Measurements from ENCODE around the gene PLEKHA3.

The PLEKHA3 gene

GRCh38 chr2:178506949-178507348, 26.7 kb downstream of the PLEKHA3 start:
- DNase-seq (ENCODE audit: low read depth), result no peak
- no peak for TF ChIP-seq CTCF (IDR thresholded peaks at IDR 0.05; ENCODE audit: insufficient read depth, low read depth, low read length, missing control alignments)

GRCh38 chr2:178508646-178509045, 28.4 kb downstream of the PLEKHA3 start:
- DNase-seq (ENCODE audit: low read depth), result no peak
- no peak for TF ChIP-seq CTCF (IDR thresholded peaks at IDR 0.05; ENCODE audit: insufficient read depth, low read depth, low read length, missing control alignments)

More at GRCh38 chr2:178506949-178507348, 26.7 kb downstream of the PLEKHA3 start:
- H3K4me3 ChIP-seq (ENCODE audit: low read depth, low read length), result no peak overlapping the region

GRCh38 chr2:178510384-178510783, 30.1 kb downstream of the PLEKHA3 start:
- TF ChIP-seq CTCF (IDR thresholded peaks at IDR 0.05; ENCODE audit: insufficient read depth, low read depth, low read length, missing control alignments), result no peak
- H3K4me3 ChIP-seq (ENCODE audit: low read depth, low read length), result no peak overlapping the region
- no peak for DNase-seq (ENCODE audit: low read depth)

More at GRCh38 chr2:178508646-178509045, 28.4 kb downstream of the PLEKHA3 start:
- H3K4me3 ChIP-seq (ENCODE audit: low read depth, low read length), result no peak overlapping the region

- no peak for TF ChIP-seq CTCF (IDR thresholded peaks at IDR 0.05; ENCODE audit: insufficient read depth, low read depth, low read length, missing control alignments)
- no peak overlapping the region for H3K4me3 ChIP-seq (ENCODE audit: low read depth, low read length)
- DNase-seq (ENCODE audit: low read depth), result no peak
Measured at GRCh38 chr2:178512484-178512883, 32.2 kb downstream of the PLEKHA3 start.

GRCh38 chr2:178513876-178514275, 33.6 kb downstream of the PLEKHA3 start:
- DNase-seq (ENCODE audit: low read depth), result no peak
- no peak for TF ChIP-seq CTCF (IDR thresholded peaks at IDR 0.05; ENCODE audit: insufficient read depth, low read depth, low read length, missing control alignments)
- H3K4me3 ChIP-seq (ENCODE audit: low read depth, low read length), result no peak overlapping the region

GRCh38 chr2:178514664-178515063, 34.4 kb downstream of the PLEKHA3 start:
- peak; percentile 48 for DNase-seq (ENCODE audit: low read depth)
- no peak overlapping the region for H3K4me3 ChIP-seq (ENCODE audit: low read depth, low read length)
- TF ChIP-seq CTCF (IDR thresholded peaks at IDR 0.05; ENCODE audit: insufficient read depth, low read depth, low read length, missing control alignments), result no peak

GRCh38 chr2:178517496-178517895, 37.2 kb downstream of the PLEKHA3 start:
- DNase-seq (ENCODE audit: low read depth), result no peak
- H3K4me3 ChIP-seq (ENCODE audit: low read depth, low read length), result no peak overlapping the region
- no peak for TF ChIP-seq CTCF (IDR thresholded peaks at IDR 0.05; ENCODE audit: insufficient read depth, low read depth, low read length, missing control alignments)

Data from GM12865 (cell line).